SH-SY5Y (cell line): ENCODE data around the gene SARDH.

Experiments
- GATA2 ChIP-seq: IDR thresholded peaks from 2 replicates; pipeline ENCODE4 v1.6.1; 2011; ENCODE audit warnings: mild to moderate bottlenecking, low read depth, low read length
- GATA3 ChIP-seq: IDR thresholded peaks from 2 replicates; pipeline ENCODE4 v1.6.1; 2011; ENCODE audit warnings: low read depth, mild to moderate bottlenecking, low read length, moderate library complexity

DNA sequence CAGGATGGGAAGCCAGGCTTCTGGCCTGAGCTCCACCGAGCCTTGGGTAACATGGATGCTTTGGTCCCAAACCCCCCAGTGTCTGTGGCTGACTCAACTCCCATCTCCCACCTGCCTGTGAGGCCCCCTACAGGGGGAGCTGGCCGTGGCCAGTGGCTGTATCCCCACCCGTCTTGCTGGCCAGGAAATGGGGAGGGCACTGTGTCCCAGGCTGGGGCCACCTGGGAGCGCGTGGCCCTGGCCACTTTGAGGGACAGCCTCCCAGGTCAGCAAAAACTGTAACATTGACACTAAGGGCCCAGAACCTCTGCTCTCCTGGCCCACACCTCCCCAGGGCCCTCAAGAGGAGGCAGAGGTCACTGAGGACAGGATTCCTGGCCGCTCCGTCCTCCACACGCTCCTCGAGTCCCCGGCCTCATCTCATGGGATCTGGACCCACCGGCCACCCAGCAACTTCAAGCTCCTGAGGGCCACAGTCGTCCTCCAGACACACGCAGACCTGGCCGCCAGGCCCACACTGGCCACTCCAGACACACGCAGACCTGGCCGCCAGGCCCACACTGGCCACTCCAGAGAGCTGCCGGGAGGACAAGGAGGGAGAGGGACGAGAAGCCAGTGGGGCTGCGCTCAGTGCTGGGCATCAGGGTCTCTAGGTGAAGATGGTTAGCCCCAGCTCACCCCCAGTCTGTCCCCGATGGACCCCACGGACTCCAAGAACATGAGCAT, 57.7 kb downstream of the SARDH start:
- TF ChIP-seq GATA2 (no peak), GATA3 (no peak)
